Stimulated activated CD8-positive, alpha-beta memory T cell treated with anti-CD3 and anti-CD28 coated beads, Interleukin-7, amount 100 ng/mL, for 24 hours (primary cell): ENCODE results near the gene MESP2.

Source experiments
- DNase-seq: peaks from one replicate; pipeline ENCODE4 v3.0.0-alpha.2; 2020; ENCODE audit warnings: low read depth

The MESP2 gene

GRCh38 chr15:89756897-89757296 lies 19.2 kb upstream of the MESP2 start:
- no peak for DNase-seq

GRCh38 chr15:89758283-89758682 lies 17.8 kb upstream of the MESP2 start:
- no peak for DNase-seq

- DNase-seq: no peak
Measured at GRCh38 chr15:89758981-89759380, 17.2 kb upstream of the MESP2 start.

GRCh38 chr15:89759835-89760234 lies 16.3 kb upstream of the MESP2 start:
- no peak for DNase-seq

GRCh38 chr15:89760303-89761008 lies 15.7 kb upstream of the MESP2 start:
- peak; percentile 51 for DNase-seq

- no peak for DNase-seq
Measured at GRCh38 chr15:89761009-89761831, 14.9 kb upstream of the MESP2 start.

GRCh38 chr15:89761929-89762328 lies 14.2 kb upstream of the MESP2 start:
- DNase-seq: no peak

GRCh38 chr15:89765694-89766093 lies 10.4 kb upstream of the MESP2 start:
- no peak for DNase-seq

- DNase-seq: no peak
Measured at GRCh38 chr15:89766357-89767311, 9.5 kb upstream of the MESP2 start.

- no peak for DNase-seq
Measured at GRCh38 chr15:89767411-89767915, 8.7 kb upstream of the MESP2 start.

GRCh38 chr15:89768071-89768500 lies 8.0 kb upstream of the MESP2 start:
- DNase-seq: no peak

GRCh38 chr15:89769366-89769765 lies 6.8 kb upstream of the MESP2 start:
- no peak for DNase-seq

GRCh38 chr15:89770041-89770440 lies 6.1 kb upstream of the MESP2 start:
- DNase-seq: no peak

- no peak for DNase-seq
Measured at GRCh38 chr15:89772932-89773583, 3.1 kb upstream of the MESP2 start.

GRCh38 chr15:89774492-89774891 lies 1.6 kb upstream of the MESP2 start:
- DNase-seq: no peak

- no peak for DNase-seq
Measured at GRCh38 chr15:89775815-89776214, 317 bp upstream of the MESP2 start.

GRCh38 chr15:89777073-89777751 lies 1.1 kb downstream of the MESP2 start:
- DNase-seq: no peak

GRCh38 chr15:89777782-89778380 lies 1.7 kb downstream of the MESP2 start:
- no peak for DNase-seq

- no peak for DNase-seq
Measured at GRCh38 chr15:89778861-89779260, 2.7 kb downstream of the MESP2 start.

- no peak for DNase-seq
Measured at GRCh38 chr15:89780601-89781000, 4.5 kb downstream of the MESP2 start.

GRCh38 chr15:89781055-89781454 lies 4.9 kb downstream of the MESP2 start:
- DNase-seq: no peak
